MG63 (cell line): ENCODE results near the gene CDC42EP3. TPM values are rescaled to one million over a fixed set of nuclear protein-coding genes. Genes with fewer than 3 reads are reported as not detected.
A peak's percentile ranks its signal among the peaks of the same experiment; 100 is the strongest.

Source experiments
- DNase-seq: peaks from one replicate; pipeline ENCODE4 v3.0.0-alpha.2; 2020
- H3K27me3 ChIP-seq: fragments of 250-450 bp; sonication (Bioruptor Pico); 2 replicates; pipeline ENCODE4 v1.5.1; 2020; ENCODE audit warnings: mild to moderate bottlenecking, moderate library complexity
- H3K36me3 ChIP-seq: fragments of 250-450 bp; sonication (Bioruptor Pico); 2 replicates; pipeline ENCODE4 v1.5.1; 2020; ENCODE audit warnings: mild to moderate bottlenecking, moderate library complexity
- H3K4me3 ChIP-seq: fragments of 250-450 bp; sonication (Bioruptor Pico); 2 replicates; pipeline ENCODE4 v1.5.1; 2020; ENCODE audit warnings: mild to moderate bottlenecking, moderate library complexity
- H3K9me3 ChIP-seq: fragments of 250-450 bp; sonication (Bioruptor Pico); 2 replicates; pipeline ENCODE4 v1.5.1; 2020; ENCODE audit warnings: mild to moderate bottlenecking, moderate library complexity
- total RNA-seq: library from RNA; depleted of rRNA; stranded (reverse); fragments of >200 nt; shearing (Covaris generic); gene quantifications from 2 replicates; pipeline ENCODE4 v1.2.3, GENCODE V29; 2014; ENCODE audit warnings: low replicate concordance

CDC42EP3 gene
- total RNA-seq, 1 experiment from 2014 or later: 32.4 TPM

DNA sequence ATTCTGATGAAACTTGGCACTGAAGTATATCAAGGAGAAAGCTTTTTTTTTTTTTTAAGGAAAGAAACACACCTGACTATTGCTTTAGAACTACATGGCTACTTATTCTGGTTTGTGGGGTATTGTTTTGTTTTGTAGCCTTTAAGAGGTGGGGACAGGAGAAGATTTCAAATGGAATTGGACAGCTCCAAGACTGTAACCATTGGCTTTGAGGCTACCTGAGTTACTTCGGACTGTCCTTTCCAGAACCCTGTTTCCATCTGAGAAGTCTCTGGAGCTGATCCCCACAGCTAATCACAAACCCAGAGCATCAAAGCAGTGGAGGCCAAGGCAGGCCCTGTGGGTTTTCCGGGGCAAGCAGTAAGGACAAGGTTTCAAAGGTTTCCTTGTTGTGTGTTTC is 4.7 kb downstream of the CDC42EP3 start:
- Histone ChIP-seq H3K36me3 (peaks cover 73% of the 10 kb centered on the region), H3K4me3 (no peak overlapping the region), H3K27me3 (no peaks in the 10 kb centered on the region), H3K9me3 (no peaks in the 10 kb centered on the region)
- no peak for DNase-seq

GRCh38 chr2:37665604-37666362 is 5.7 kb downstream of the CDC42EP3 start:
- Histone ChIP-seq H3K4me3 (no peak overlapping the region), H3K9me3 (no peaks in the 10 kb centered on the region), H3K36me3 (peaks cover 81% of the 10 kb centered on the region), H3K27me3 (no peaks in the 10 kb centered on the region)
- no peak for DNase-seq

GRCh38 chr2:37665043-37665442 is 6.4 kb downstream of the CDC42EP3 start:
- DNase-seq: no peak
- no peaks in the 10 kb centered on the region for H3K27me3 ChIP-seq
- H3K36me3 ChIP-seq: peaks cover 84% of the 10 kb centered on the region
- H3K4me3 ChIP-seq: no peak overlapping the region
- H3K9me3 ChIP-seq: no peaks in the 10 kb centered on the region

DNA sequence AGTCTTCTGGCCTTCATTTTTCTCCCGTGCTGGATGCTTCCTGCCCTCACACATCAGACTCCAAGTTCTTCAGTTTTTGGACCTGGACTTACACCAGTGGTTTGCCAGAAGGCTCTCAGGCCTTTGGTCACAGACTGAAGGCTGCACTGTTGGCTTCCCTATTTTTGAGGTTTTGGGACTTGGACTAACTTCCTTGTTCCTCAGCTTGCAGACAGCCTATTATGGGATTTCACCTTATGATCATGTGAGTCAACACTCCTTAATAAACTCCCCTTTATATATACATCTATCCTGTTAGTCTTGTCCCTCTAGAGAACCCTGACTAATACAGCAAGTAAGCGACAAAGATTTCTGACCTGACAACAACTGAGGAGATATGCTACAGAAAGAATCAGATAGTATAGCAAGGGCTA is 7.2 kb downstream of the CDC42EP3 start:
- H3K36me3 ChIP-seq: peaks cover 82% of the 10 kb centered on the region

DNA sequence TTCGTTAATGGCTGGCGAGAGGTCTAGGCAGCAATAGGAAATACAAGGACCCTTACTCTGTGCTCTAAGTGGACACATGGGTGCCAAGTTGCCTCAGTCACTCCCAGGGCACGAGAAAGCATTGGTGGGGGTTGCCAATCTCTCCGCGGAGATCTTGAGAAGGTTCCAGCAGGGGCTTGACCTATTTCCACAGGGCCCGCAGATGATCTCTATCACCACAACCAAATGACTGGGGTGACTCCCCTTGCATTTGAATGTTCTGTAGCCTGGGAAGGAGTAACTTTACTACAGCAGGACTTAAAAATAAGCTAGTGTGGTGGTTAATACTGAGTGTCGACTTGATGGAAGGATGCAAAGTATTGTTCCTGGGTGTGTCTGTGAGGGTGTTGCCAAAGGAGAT is 8.1 kb downstream of the CDC42EP3 start:
- H3K27me3 ChIP-seq: no peaks in the 10 kb centered on the region
- no peak for DNase-seq
- H3K36me3 ChIP-seq: peaks cover 83% of the 10 kb centered on the region
- no peak overlapping the region for H3K4me3 ChIP-seq
- H3K9me3 ChIP-seq: no peaks in the 10 kb centered on the region

More for the DNA sequence above, 7.2 kb downstream of the CDC42EP3 start:
- H3K9me3 ChIP-seq: no peaks in the 10 kb centered on the region
- DNase-seq: no peak
- no peak overlapping the region for H3K4me3 ChIP-seq
- H3K27me3 ChIP-seq: no peaks in the 10 kb centered on the region

DNA sequence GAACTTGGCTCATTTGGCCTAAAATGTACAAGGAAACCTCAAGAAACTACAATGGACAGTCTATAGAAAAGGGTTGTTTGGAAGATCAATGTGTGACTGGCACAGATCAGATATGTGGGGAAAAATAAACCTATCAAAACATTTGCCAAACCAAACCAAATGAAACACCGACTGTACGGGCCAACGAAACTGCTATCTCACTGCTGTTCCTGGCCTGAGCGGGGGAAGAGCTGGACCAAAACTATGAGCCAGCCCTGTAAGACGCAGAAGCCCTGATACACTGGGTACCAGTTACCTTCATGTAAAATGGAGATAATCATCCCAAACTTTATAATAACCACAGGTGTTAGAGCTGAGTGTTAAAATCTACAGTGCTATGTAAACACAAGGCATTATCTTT is 11.7 kb downstream of the CDC42EP3 start:
- no peak overlapping the region for H3K4me3 ChIP-seq
- peaks cover 78% of the 10 kb centered on the region for H3K36me3 ChIP-seq
- no peak for DNase-seq
- H3K27me3 ChIP-seq: no peaks in the 10 kb centered on the region
- no peaks in the 10 kb centered on the region for H3K9me3 ChIP-seq

GRCh38 chr2:37658682-37659081 is 12.8 kb downstream of the CDC42EP3 start:
- Histone ChIP-seq H3K36me3 (peaks cover 73% of the 10 kb centered on the region), H3K9me3 (no peaks in the 10 kb centered on the region), H3K4me3 (no peak overlapping the region), H3K27me3 (no peaks in the 10 kb centered on the region)
- no peak for DNase-seq

DNA sequence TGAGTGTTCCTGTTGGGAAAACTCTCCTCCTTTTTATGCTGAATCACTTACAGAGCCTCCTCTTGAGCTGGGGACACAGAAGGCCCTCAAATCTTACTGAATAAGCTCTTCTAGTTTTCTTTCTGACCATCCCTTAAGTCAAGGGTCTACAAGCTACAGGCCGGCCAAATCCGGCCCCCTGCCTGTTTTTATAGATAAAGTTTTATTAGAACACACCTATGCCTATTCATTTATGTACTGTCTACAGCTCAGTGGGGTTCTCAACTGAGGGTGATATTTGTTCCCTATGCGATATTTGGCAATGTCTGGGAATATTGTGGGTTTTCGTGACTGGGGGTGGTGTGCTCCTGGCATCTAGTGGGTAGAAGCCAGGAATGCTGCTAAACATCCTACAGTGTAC is 14.0 kb downstream of the CDC42EP3 start:
- DNase-seq: no peak
- no peaks in the 10 kb centered on the region for H3K9me3 ChIP-seq
- peaks cover 72% of the 10 kb centered on the region for H3K36me3 ChIP-seq
- H3K27me3 ChIP-seq: no peaks in the 10 kb centered on the region
- H3K4me3 ChIP-seq: no peak overlapping the region

GRCh38 chr2:37656512-37657423 is 14.7 kb downstream of the CDC42EP3 start:
- H3K27me3 ChIP-seq: no peaks in the 10 kb centered on the region
- H3K36me3 ChIP-seq: peaks cover 70% of the 10 kb centered on the region
- no peak overlapping the region for H3K4me3 ChIP-seq
- H3K9me3 ChIP-seq: no peaks in the 10 kb centered on the region
- DNase-seq: no peak

GRCh38 chr2:37654932-37655841 is 16.3 kb downstream of the CDC42EP3 start:
- Histone ChIP-seq H3K9me3 (no peaks in the 10 kb centered on the region), H3K36me3 (peaks cover 74% of the 10 kb centered on the region), H3K4me3 (no peak overlapping the region), H3K27me3 (no peaks in the 10 kb centered on the region)
- DNase-seq: no peak

GRCh38 chr2:37654419-37654818 is 17.0 kb downstream of the CDC42EP3 start:
- Histone ChIP-seq H3K9me3 (no peaks in the 10 kb centered on the region), H3K36me3 (peaks cover 77% of the 10 kb centered on the region), H3K27me3 (no peaks in the 10 kb centered on the region), H3K4me3 (no peak overlapping the region)
- DNase-seq: no peak

DNA sequence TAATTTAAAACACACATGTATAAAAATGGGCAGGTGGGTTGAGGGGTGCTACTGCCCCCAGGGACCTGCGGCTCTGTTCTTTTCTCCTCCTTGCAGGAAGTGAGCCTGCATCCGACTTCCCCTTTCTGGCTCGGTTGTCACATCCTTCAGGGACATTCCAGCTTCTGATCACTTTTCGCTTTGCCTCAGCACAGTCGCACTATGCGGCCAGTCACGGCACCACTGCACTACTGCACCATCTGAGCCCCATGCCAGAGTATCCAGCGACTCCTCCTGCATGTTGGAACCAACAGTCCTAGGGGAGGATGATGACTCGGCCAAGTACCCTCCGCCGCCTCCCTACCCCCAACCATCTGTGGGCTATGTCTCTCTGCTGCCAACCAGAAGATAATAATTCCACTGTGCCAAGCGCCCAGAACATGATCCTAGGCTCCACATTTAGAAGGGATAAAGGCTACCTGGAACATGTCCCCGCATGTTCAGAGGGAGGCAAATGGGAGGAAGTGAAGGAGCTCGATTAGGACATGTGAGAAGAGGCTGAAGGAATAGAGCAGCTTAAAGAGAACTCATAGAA is 17.6 kb downstream of the CDC42EP3 start:
- DNase-seq: peak; percentile 53
- Histone ChIP-seq H3K36me3 (peaks cover 74% of the 10 kb centered on the region), H3K27me3 (no peaks in the 10 kb centered on the region), H3K9me3 (no peaks in the 10 kb centered on the region), H3K4me3 (no peak overlapping the region)

GRCh38 chr2:37653093-37653492 is 18.3 kb downstream of the CDC42EP3 start:
- Histone ChIP-seq H3K27me3 (no peaks in the 10 kb centered on the region), H3K4me3 (no peak overlapping the region), H3K9me3 (peaks cover 3% of the 10 kb centered on the region), H3K36me3 (peaks cover 76% of the 10 kb centered on the region)
- no peak for DNase-seq

DNA sequence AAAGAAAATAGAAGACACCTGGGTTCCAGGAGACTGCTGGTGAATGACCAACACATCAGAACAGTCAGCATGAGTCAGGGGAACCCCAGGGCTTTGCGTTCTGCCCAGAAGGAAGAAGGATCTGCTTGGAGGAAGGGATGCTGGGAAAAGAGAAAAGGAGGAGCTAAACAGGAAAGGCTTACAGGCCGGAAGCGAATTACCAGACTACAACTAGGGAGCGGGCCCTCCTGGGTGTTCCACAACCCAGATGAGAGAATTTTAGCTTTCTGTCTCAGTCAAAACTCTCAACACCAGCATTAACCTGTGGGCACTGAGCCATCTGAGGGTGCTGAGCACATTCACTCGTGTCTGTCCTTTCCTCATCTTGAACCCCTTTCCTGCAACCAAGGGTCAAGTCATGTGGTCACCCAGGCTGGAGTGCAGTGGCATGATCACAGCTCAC is 19.2 kb downstream of the CDC42EP3 start:
- Histone ChIP-seq H3K36me3 (peaks cover 76% of the 10 kb centered on the region), H3K27me3 (no peaks in the 10 kb centered on the region), H3K4me3 (no peak overlapping the region), H3K9me3 (peaks cover 7% of the 10 kb centered on the region)
- peak; percentile 85 for DNase-seq

GRCh38 chr2:37650548-37651093 is 20.8 kb downstream of the CDC42EP3 start:
- Histone ChIP-seq H3K4me3 (no peak overlapping the region), H3K27me3 (no peaks in the 10 kb centered on the region), H3K9me3 (peaks cover 7% of the 10 kb centered on the region), H3K36me3 (peaks cover 79% of the 10 kb centered on the region)
- no peak for DNase-seq

DNA sequence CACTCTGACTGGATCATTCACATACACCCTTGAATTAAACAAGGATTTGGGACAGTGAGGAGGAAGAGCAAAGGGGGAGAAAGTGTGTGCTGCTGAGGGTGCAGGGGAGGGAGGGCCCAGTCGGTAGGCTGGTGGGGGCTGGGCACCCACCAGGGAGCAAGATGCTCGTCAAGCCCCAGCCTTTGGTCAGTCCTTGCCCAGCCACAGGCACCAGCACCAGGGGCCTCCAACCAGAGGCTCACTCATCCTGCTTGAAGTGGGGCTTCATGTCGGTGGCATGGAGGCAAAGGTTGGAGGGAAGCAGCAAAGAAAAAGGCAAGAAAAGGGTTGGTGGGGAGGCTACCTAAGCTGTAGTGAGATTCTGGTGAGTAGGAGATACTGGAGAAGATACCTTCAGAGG is 21.9 kb downstream of the CDC42EP3 start:
- no peak for DNase-seq
- Histone ChIP-seq H3K36me3 (peaks cover 73% of the 10 kb centered on the region), H3K9me3 (peaks cover 7% of the 10 kb centered on the region), H3K4me3 (no peak overlapping the region), H3K27me3 (no peaks in the 10 kb centered on the region)
